ENCODE data around the gene ENPP6. TPM values are rescaled to one million over a fixed set of nuclear protein-coding genes. Genes with fewer than 3 reads are reported as not detected.

Gene ENPP6
- polyA plus RNA-seq, 4 donors: 0.27 to 4.7 (median 0.34) TPM; not detected in 1

DNA sequence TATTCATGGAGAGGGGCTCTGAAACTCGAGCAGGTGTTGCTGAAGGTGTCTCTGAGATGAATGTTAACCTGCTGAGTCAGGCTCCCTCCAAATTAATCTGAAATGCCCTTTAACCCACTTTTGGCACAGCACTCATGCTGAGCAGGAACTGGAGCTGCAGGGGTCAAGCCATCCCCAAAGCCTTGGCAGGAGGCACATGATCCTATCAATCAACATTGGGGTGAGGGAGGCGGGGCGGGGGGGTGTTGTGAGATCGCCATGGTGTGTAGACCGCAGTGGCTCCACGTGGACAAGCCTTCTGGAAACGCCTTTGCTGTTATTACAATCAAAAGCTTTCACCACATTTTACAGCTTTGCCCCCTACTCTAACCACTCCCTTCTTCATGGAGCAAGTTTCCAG, 16.5 kb downstream of the ENPP6 start:
- no peak overlapping the region for H3K4me3 ChIP-seq (ENCODE audit: low read depth in 1 of 3, low read length in 3 of 3)
- peaks cover 0 to 5% of the 10 kb centered on the region in 2 donors for H3K9me3 ChIP-seq (ENCODE audit: control insufficient read depth in 2 of 2, insufficient read depth in 1 of 2, low read depth in 1 of 2, low read length in 1 of 2)
- DNase-seq (no peak), FAIRE-seq (no peak)
- WGBS, 3 donors: 21 to 56% (median 25%) methylated on average over 7 of the region's 7 CpGs
- H3K27me3 ChIP-seq (ENCODE audit: control insufficient read depth in 3 of 3, insufficient read depth in 3 of 3, low read length in 3 of 3): no peaks in the 10 kb centered on the region
- no peaks in the 10 kb centered on the region for H3K36me3 ChIP-seq (ENCODE audit: control insufficient read depth in 3 of 3, insufficient read depth in 2 of 3, low read depth in 1 of 3, low read length in 3 of 3)
- no peak overlapping the region for H3K27ac ChIP-seq (ENCODE audit: low read depth in 1 of 3, low read length in 2 of 3)
- no peaks in the 10 kb centered on the region for H3K4me1 ChIP-seq (ENCODE audit: control insufficient read depth in 3 of 3, insufficient read depth in 2 of 3, low read depth in 1 of 3, low read length in 2 of 3)

GRCh38 chr4:184200296-184200695, 17.4 kb downstream of the ENPP6 start:
- FAIRE-seq: no peak
- H3K27me3 ChIP-seq (ENCODE audit: control insufficient read depth in 3 of 3, insufficient read depth in 3 of 3, low read length in 3 of 3): no peaks in the 10 kb centered on the region
- no peak for DNase-seq
- H3K9me3 ChIP-seq (ENCODE audit: control insufficient read depth in 2 of 2, insufficient read depth in 1 of 2, low read depth in 1 of 2, low read length in 1 of 2): peaks cover 0 to 5% of the 10 kb centered on the region in 2 donors
- 78 to 88% (median 84%) methylated on average over 12 of the region's 12 CpGs for WGBS, 3 donors
- H3K4me3 ChIP-seq (ENCODE audit: low read depth in 1 of 3, low read length in 3 of 3): no peak overlapping the region
- H3K36me3 ChIP-seq (ENCODE audit: control insufficient read depth in 3 of 3, insufficient read depth in 2 of 3, low read depth in 1 of 3, low read length in 3 of 3): no peaks in the 10 kb centered on the region
- no peaks in the 10 kb centered on the region for H3K4me1 ChIP-seq (ENCODE audit: control insufficient read depth in 3 of 3, insufficient read depth in 2 of 3, low read depth in 1 of 3, low read length in 2 of 3)
- H3K27ac ChIP-seq (ENCODE audit: low read depth in 1 of 3, low read length in 2 of 3): no peak overlapping the region

DNA sequence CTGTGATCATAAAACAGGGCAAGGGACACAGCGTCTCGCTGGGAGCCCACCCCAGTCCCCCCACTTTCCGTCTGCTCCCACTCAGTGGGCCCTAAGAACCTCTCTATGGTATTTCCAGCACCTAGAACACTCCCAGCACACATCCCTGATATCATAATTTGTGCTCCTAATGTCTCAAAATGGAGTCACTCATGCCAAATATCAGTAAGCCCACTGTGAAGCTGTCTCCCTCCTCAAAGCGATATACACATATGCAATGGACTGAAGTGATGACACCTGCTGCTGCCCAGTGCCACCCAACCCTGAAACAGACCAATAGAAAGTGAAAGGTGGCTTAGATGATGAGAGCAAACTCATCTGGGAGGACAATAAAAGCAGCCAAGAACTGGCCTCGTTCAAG, 17.9 kb downstream of the ENPP6 start:
- Histone ChIP-seq H3K36me3 (ENCODE audit: control insufficient read depth in 3 of 3, insufficient read depth in 2 of 3, low read depth in 1 of 3, low read length in 3 of 3) (no peaks in the 10 kb centered on the region), H3K27me3 (ENCODE audit: control insufficient read depth in 3 of 3, insufficient read depth in 3 of 3, low read length in 3 of 3) (no peaks in the 10 kb centered on the region), H3K4me1 (ENCODE audit: control insufficient read depth in 3 of 3, insufficient read depth in 2 of 3, low read depth in 1 of 3, low read length in 2 of 3) (no peaks in the 10 kb centered on the region), H3K9me3 (ENCODE audit: control insufficient read depth in 2 of 2, insufficient read depth in 1 of 2, low read depth in 1 of 2, low read length in 1 of 2) (peaks cover 0 to 5% of the 10 kb centered on the region in 2 donors), H3K4me3 (ENCODE audit: low read depth in 1 of 3, low read length in 3 of 3) (no peak overlapping the region), H3K27ac (ENCODE audit: low read depth in 1 of 3, low read length in 2 of 3) (no peak overlapping the region)
- no peak for DNase-seq
- WGBS, 3 donors: 81 to 88% (median 88%) methylated on average over 5 of the region's 5 CpGs
- FAIRE-seq: no peak

GRCh38 chr4:184198190-184198589, 19.5 kb downstream of the ENPP6 start:
- FAIRE-seq: no peak
- no peaks in the 10 kb centered on the region for H3K36me3 ChIP-seq (ENCODE audit: control insufficient read depth in 3 of 3, insufficient read depth in 2 of 3, low read depth in 1 of 3, low read length in 3 of 3)

GRCh38 chr4:184197536-184198082, 20.1 kb downstream of the ENPP6 start:
- no peak for DNase-seq
- FAIRE-seq: no peak
- no peak overlapping the region for H3K27ac ChIP-seq (ENCODE audit: low read depth in 1 of 3, low read length in 2 of 3)
- H3K4me3 ChIP-seq (ENCODE audit: low read depth in 1 of 3, low read length in 3 of 3): no peak overlapping the region
- H3K9me3 ChIP-seq (ENCODE audit: control insufficient read depth in 2 of 2, insufficient read depth in 1 of 2, low read depth in 1 of 2, low read length in 1 of 2): peaks cover 0 to 5% of the 10 kb centered on the region in 2 donors
- no peaks in the 10 kb centered on the region for H3K36me3 ChIP-seq (ENCODE audit: control insufficient read depth in 3 of 3, insufficient read depth in 2 of 3, low read depth in 1 of 3, low read length in 3 of 3)
- WGBS, 3 donors: 91 to 95% (median 94%) methylated on average over 3 of the region's 3 CpGs
- no peaks in the 10 kb centered on the region for H3K27me3 ChIP-seq (ENCODE audit: control insufficient read depth in 3 of 3, insufficient read depth in 3 of 3, low read length in 3 of 3)
- H3K4me1 ChIP-seq (ENCODE audit: control insufficient read depth in 3 of 3, insufficient read depth in 2 of 3, low read depth in 1 of 3, low read length in 2 of 3): no peaks in the 10 kb centered on the region

More at GRCh38 chr4:184198190-184198589, 19.5 kb downstream of the ENPP6 start:
- Histone ChIP-seq H3K9me3 (ENCODE audit: control insufficient read depth in 2 of 2, insufficient read depth in 1 of 2, low read depth in 1 of 2, low read length in 1 of 2) (peaks cover 0 to 5% of the 10 kb centered on the region in 2 donors), H3K4me1 (ENCODE audit: control insufficient read depth in 3 of 3, insufficient read depth in 2 of 3, low read depth in 1 of 3, low read length in 2 of 3) (no peaks in the 10 kb centered on the region), H3K27ac (ENCODE audit: low read depth in 1 of 3, low read length in 2 of 3) (no peak overlapping the region), H3K4me3 (ENCODE audit: low read depth in 1 of 3, low read length in 3 of 3) (no peak overlapping the region), H3K27me3 (ENCODE audit: control insufficient read depth in 3 of 3, insufficient read depth in 3 of 3, low read length in 3 of 3) (no peaks in the 10 kb centered on the region)
- DNase-seq: no peak
- 63 to 72% (median 64%) methylated on average over 5 of the region's 5 CpGs for WGBS, 3 donors

- H3K27me3 ChIP-seq (ENCODE audit: control insufficient read depth in 3 of 3, insufficient read depth in 3 of 3, low read length in 3 of 3): no peaks in the 10 kb centered on the region
- FAIRE-seq (no peak), DNase-seq (no peak)
- H3K4me3 ChIP-seq (ENCODE audit: low read depth in 1 of 3, low read length in 3 of 3): no peak overlapping the region
- 48 to 56% (median 56%) methylated on average over 5 of the region's 5 CpGs for WGBS, 3 donors
- no peak overlapping the region for H3K27ac ChIP-seq (ENCODE audit: low read depth in 1 of 3, low read length in 2 of 3)
- no peaks in the 10 kb centered on the region for H3K9me3 ChIP-seq (ENCODE audit: control insufficient read depth in 2 of 2, insufficient read depth in 1 of 2, low read depth in 1 of 2, low read length in 1 of 2)
- H3K36me3 ChIP-seq (ENCODE audit: control insufficient read depth in 3 of 3, insufficient read depth in 2 of 3, low read depth in 1 of 3, low read length in 3 of 3): no peaks in the 10 kb centered on the region
- no peaks in the 10 kb centered on the region for H3K4me1 ChIP-seq (ENCODE audit: control insufficient read depth in 3 of 3, insufficient read depth in 2 of 3, low read depth in 1 of 3, low read length in 2 of 3)
Measured at GRCh38 chr4:184196730-184197385, 20.8 kb downstream of the ENPP6 start.

GRCh38 chr4:184193556-184194525, 23.8 kb downstream of the ENPP6 start:
- 78 to 89% (median 86%) methylated on average over 15 of the region's 15 CpGs for WGBS, 3 donors
- Histone ChIP-seq H3K4me3 (ENCODE audit: low read depth in 1 of 3, low read length in 3 of 3) (no peak overlapping the region), H3K36me3 (ENCODE audit: control insufficient read depth in 3 of 3, insufficient read depth in 2 of 3, low read depth in 1 of 3, low read length in 3 of 3) (no peaks in the 10 kb centered on the region), H3K27ac (ENCODE audit: low read depth in 1 of 3, low read length in 2 of 3) (no peak overlapping the region), H3K27me3 (ENCODE audit: control insufficient read depth in 3 of 3, insufficient read depth in 3 of 3, low read length in 3 of 3) (no peaks in the 10 kb centered on the region), H3K9me3 (ENCODE audit: control insufficient read depth in 2 of 2, insufficient read depth in 1 of 2, low read depth in 1 of 2, low read length in 1 of 2) (no peaks in the 10 kb centered on the region), H3K4me1 (ENCODE audit: control insufficient read depth in 3 of 3, insufficient read depth in 2 of 3, low read depth in 1 of 3, low read length in 2 of 3) (no peaks in the 10 kb centered on the region)
- DNase-seq (no peak), FAIRE-seq (no peak)

- Histone ChIP-seq H3K4me1 (ENCODE audit: control insufficient read depth in 3 of 3, insufficient read depth in 2 of 3, low read depth in 1 of 3, low read length in 2 of 3) (no peaks in the 10 kb centered on the region), H3K27ac (ENCODE audit: low read depth in 1 of 3, low read length in 2 of 3) (no peak overlapping the region), H3K36me3 (ENCODE audit: control insufficient read depth in 3 of 3, insufficient read depth in 2 of 3, low read depth in 1 of 3, low read length in 3 of 3) (no peaks in the 10 kb centered on the region), H3K9me3 (ENCODE audit: control insufficient read depth in 2 of 2, insufficient read depth in 1 of 2, low read depth in 1 of 2, low read length in 1 of 2) (no peaks in the 10 kb centered on the region), H3K27me3 (ENCODE audit: control insufficient read depth in 3 of 3, insufficient read depth in 3 of 3, low read length in 3 of 3) (no peaks in the 10 kb centered on the region), H3K4me3 (ENCODE audit: low read depth in 1 of 3, low read length in 3 of 3) (no peak overlapping the region)
- FAIRE-seq (no peak), DNase-seq (no peak)
- 91 to 94% (median 94%) methylated on average over 2 of the region's 2 CpGs for WGBS, 3 donors
Measured at GRCh38 chr4:184192933-184193332, 24.7 kb downstream of the ENPP6 start.
